Measurements from ENCODE around the gene RHBDD3.

Gene RHBDD3

DNA sequence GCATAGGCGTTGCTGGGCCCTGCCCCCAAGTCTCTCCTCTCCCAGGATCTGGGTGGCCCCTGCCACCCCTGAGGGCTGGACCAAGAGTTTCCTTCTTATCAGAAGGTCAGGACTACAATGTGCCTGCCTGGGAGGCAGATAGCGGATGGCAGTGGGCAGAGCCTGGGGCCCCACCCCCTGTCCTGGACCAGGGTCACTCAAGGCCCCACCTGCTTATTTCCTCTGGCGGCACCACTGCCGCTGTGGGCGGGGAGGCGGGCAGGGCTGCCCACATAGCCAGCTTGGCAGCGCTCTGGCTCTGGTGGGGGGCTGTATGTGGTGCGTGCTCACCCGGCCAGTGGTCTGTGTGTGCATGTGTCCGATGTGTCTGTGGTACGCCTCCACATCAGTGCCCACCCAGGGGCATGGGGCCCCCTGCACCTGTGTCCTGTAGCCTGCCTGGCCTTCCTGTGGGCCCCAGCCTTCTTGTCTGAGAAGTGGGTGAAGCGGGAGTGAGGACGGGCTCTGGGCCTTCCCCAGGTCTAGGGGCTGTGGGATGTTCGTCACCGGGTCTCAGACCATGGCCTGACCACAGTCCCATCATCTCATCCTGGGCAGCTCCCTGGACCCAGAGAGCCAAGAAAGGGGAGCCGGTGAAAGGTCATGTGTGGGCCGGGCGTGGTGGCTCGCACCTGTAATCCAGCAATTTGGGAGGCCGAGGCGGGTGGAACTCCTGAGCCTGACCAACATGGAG is 41.7 kb upstream of the RHBDD3 start:
- TF ChIP-seq, protein P1, sequence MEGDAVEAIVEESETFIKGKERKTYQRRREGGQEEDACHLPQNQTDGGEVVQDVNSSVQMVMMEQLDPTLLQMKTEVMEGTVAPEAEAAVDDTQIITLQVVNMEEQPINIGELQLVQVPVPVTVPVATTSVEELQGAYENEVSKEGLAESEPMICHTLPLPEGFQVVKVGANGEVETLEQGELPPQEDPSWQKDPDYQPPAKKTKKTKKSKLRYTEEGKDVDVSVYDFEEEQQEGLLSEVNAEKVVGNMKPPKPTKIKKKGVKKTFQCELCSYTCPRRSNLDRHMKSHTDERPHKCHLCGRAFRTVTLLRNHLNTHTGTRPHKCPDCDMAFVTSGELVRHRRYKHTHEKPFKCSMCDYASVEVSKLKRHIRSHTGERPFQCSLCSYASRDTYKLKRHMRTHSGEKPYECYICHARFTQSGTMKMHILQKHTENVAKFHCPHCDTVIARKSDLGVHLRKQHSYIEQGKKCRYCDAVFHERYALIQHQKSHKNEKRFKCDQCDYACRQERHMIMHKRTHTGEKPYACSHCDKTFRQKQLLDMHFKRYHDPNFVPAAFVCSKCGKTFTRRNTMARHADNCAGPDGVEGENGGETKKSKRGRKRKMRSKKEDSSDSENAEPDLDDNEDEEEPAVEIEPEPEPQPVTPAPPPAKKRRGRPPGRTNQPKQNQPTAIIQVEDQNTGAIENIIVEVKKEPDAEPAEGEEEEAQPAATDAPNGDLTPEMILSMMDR (IDR thresholded peaks at IDR 0.05; ENCODE audit: control extremely low read depth, extremely low read depth, low read depth, missing control alignments): no peak

DNA sequence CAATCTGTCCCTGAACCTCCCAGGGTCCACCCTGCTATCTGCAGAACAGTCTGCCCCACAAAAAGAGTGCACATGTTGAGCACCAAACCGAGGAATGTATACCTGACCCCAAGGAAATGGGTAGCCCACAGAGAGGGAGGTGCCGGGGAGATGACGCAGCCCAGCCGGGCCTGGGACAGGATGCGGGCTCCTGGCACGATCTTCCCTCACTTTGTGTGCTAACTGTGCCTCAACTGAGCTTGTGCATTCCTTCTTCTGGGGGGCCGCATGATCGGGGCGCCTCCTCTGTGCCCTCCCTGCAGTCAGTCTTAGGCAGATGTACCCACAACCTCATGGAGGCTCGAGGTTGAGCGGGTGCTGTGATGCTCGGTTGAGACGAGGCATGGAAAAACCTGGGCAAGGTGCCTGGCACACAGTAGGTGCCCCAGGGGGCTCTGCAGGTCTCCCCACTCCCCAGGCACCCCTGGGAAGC is 41.0 kb upstream of the RHBDD3 start:
- CTCF ChIA-PET: no interaction called here
- TF ChIP-seq, protein P1 (IDR thresholded peaks at IDR 0.05; ENCODE audit: control extremely low read depth, extremely low read depth, low read depth, missing control alignments): no peak
- peak; percentile 31 for DNase-seq (ENCODE audit: extremely low spot score)
- POLR2A ChIA-PET: no interaction called here

More for the DNA sequence above, 41.7 kb upstream of the RHBDD3 start:
- peak; percentile 26 for DNase-seq (ENCODE audit: extremely low spot score)
- ChIA-PET POLR2A (no interaction called here), CTCF (no interaction called here)

DNA sequence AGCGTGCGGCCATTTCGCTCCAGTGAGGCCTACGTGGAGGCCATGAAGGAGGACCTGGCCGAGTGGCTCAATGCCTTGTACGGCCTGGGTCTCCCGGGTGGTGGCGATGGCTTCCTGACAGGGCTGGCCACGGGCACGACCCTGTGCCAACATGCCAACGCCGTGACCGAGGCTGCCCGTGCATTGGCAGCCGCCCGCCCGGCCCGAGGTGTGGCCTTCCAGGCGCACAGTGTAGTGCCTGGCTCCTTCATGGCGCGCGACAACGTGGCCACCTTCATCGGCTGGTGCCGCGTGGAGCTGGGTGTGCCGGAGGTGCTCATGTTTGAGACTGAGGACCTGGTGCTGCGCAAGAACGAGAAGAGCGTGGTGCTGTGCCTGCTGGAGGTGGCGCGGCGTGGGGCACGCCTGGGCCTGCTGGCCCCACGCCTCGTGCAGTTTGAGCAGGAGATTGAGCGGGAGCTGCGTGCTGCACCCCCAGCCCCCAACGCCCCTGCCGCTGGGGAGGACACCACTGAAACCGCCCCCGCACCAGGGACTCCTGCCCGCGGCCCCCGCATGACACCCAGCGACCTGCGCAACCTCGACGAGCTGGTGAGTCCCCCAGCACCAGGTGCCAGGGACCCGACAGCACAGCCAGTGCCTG is 40.5 kb upstream of the RHBDD3 start:
- TF ChIP-seq, protein P1 (IDR thresholded peaks at IDR 0.05; ENCODE audit: control extremely low read depth, extremely low read depth, low read depth, missing control alignments): no peak
- no peak for DNase-seq (ENCODE audit: extremely low spot score)

DNA sequence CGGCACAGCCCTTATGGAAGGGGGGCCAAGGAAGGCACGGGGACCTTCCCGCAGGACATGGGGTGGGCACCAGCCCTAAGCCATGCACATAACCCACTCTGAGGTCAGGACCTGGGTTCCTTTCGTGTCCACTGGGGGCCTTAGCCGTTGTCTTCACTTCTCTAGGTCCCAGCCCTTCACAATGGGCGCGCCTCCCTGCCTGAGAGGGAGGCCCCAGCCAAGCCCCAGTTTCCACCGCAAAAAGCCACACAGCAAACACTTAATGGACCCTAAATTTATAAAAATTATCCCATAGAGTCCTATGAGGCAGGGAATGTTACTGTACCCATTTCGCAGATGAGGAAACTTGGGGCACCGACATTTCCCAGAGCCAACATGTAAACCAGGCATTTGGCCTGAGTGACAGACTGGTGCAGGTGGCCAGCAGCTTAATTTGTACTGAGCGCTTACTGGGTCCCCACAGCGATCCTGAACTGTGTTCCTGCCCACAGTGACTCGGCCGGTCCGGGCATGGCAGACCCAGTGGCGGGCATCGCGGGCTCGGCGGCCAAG is 39.9 kb upstream of the RHBDD3 start:
- TF ChIP-seq, protein P1 (IDR thresholded peaks at IDR 0.05; ENCODE audit: control extremely low read depth, extremely low read depth, low read depth, missing control alignments): no peak
- POLR2A ChIA-PET: no interaction called here
- DNase-seq (ENCODE audit: extremely low spot score): peak; percentile 27
- CTCF ChIA-PET: interaction anchor here (0.7 to 2.5 kb wide), 2 partner anchors 17 to 21 kb away, joined by 3 to 5 read pairs; no protein-coding TSS in a partner anchor

More for the DNA sequence above, 40.5 kb upstream of the RHBDD3 start:
- ChIA-PET CTCF (interaction anchor here (0.7 kb wide), 1 partner anchor 21 kb away, joined by 3 read pairs; no protein-coding TSS in a partner anchor), POLR2A (no interaction called here)

DNA sequence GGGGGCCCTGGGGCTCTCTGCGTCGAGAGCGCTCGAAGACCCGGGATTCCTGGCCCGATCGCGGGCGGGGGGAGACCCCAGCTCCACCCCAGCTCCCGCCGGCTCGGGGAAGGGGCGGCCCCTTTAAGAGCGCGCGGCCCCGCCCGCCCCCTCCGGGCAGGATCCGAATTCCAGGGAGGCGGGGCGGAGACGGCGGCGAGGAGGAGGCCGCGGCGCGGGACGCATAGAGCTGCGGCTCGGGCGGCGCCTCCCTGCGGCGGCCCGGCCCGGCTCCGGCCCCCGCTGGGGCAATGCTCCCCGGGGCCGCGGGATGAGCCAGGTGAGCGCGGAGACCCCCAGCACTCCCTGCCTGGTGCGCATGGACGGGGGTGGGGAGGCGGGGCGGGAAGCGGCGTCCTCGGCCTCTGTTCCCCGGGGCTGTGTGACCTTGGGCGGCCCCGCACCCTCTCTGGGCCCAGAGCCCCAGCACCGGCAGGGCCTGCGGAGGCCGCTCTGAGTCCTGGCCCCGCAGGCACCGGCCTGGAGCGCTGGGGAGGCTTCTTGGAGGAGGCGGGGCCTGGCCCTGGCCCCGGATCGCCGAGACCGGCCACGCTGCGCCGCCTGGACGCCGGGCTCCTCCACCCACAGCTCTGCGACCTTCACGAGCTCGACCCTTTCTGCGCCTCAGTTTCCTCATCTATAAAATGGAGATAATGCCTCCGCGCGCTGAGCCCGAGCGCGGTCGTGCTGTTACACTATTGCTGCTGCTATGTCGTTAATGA is 39.2 kb upstream of the RHBDD3 start:
- CTCF ChIA-PET: interaction anchor here (1.1 to 2.5 kb wide), 4 partner anchors 10 to 20 kb away, joined by 3 to 5 read pairs (median 4); no protein-coding TSS in a partner anchor

More for the DNA sequence above, 39.2 kb upstream of the RHBDD3 start:
- peak; percentile 41 for DNase-seq (ENCODE audit: extremely low spot score)
- POLR2A ChIA-PET: no interaction called here
- TF ChIP-seq, protein P1 (IDR thresholded peaks at IDR 0.05; ENCODE audit: control extremely low read depth, extremely low read depth, low read depth, missing control alignments): no peak
